Measurements from ENCODE around the gene ANAPC13.

DNA sequence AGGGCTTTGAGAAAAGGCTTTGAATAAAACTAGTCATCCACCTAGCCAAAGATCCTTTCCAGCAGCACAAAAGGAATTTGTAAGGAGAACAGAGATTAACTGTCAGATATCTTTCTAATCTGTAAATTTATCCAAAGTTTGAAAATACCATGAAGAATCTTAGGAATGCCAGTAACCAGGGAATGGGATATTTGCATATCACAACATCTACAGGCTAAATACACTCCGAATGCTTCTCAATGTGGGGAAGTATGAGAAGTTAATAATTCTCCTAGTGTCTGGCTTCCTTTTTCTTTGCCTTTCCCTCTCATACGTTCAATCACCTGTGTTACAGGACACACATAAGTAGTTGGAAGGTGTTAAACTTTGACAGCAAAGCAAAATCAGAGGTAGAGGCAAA lies 7.8 kb downstream of the ANAPC13 start:
- TF ChIP-seq, protein P1, sequence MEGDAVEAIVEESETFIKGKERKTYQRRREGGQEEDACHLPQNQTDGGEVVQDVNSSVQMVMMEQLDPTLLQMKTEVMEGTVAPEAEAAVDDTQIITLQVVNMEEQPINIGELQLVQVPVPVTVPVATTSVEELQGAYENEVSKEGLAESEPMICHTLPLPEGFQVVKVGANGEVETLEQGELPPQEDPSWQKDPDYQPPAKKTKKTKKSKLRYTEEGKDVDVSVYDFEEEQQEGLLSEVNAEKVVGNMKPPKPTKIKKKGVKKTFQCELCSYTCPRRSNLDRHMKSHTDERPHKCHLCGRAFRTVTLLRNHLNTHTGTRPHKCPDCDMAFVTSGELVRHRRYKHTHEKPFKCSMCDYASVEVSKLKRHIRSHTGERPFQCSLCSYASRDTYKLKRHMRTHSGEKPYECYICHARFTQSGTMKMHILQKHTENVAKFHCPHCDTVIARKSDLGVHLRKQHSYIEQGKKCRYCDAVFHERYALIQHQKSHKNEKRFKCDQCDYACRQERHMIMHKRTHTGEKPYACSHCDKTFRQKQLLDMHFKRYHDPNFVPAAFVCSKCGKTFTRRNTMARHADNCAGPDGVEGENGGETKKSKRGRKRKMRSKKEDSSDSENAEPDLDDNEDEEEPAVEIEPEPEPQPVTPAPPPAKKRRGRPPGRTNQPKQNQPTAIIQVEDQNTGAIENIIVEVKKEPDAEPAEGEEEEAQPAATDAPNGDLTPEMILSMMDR (IDR thresholded peaks at IDR 0.05), result no peak
- TF ChIP-seq POLR2AphosphoS5 (IDR thresholded peaks at IDR 0.05), result no peak
- no peak for TF ChIP-seq EP300 (IDR thresholded peaks at IDR 0.05)

Measured in esophagus muscularis mucosa (tissue), 4 donors.